Testis (tissue), 2 donors: ENCODE measurements around the gene EIF2AK3.

ENCODE experiments used
- CTCF ChIP-seq, 3 experiments: fragments of 450-650 bp in 2 of 3; fragments of 200-600 bp in 1 of 3; sonication (generic) in 1 of 3; IDR thresholded peaks; one replicate each; pipeline ENCODE4 v1.5.1; 2016 to 2019; ENCODE audit warnings: antibody characterized with exemption in 3 of 3, mild to moderate bottlenecking in 2 of 3, moderate library complexity in 1 of 3
- POLR2A ChIP-seq: fragments of 450-650 bp; IDR thresholded peaks from one replicate; pipeline ENCODE4 v1.6.1; 2017; ENCODE audit warnings: antibody characterized with exemption, mild to moderate bottlenecking, moderate library complexity

DNA sequence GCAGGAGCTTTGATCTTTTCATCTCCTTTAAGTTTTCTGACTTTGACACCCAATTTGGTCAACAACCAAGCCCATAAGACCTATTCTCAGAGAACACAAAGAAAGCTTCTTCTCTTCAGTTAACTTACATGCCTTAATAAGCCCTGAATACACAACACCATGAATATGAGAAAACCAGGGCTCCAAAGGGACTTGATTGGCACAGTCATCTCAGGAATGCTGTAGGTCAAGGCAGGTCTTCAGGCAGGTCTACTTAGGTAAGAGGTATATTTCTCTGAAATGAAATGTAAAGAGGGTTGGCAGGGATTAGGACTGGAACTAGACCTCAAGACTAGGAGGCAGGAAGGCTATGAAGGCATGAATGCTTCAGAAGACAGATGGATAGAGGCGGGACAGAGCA, 24.4 kb upstream of the EIF2AK3 start:
- TF ChIP-seq POLR2A (no peak), CTCF (IDR thresholded peaks at IDR 0.05) (no peak)
